CD14-positive monocyte (primary cell): ENCODE data around the gene SRGAP2. TPM values are rescaled to one million over a fixed set of nuclear protein-coding genes. Genes with fewer than 3 reads are reported as not detected.
A peak's percentile ranks its signal among the peaks of the same experiment; 100 is the strongest.
"Not testable (repeated sequence)": the region's sequence is repeated elsewhere in the genome, so short reads cannot be mapped to it uniquely, and the experiment has no call there.

ENCODE experiments used
- DNase-seq, 3 donors: peaks; one replicate each; pipeline ENCODE4 v3.0.0-alpha.2; 2011 to 2022
- H2AFZ ChIP-seq: 2 replicates; pipeline ENCODE4 v1.6.0; 2012; ENCODE audit warnings: mild to moderate bottlenecking, low read depth, low read length, inconsistent platforms; ENCODE audit not compliant: insufficient read depth, poor library complexity, severe bottlenecking
- H3K27ac ChIP-seq, 2 donors: 1 replicate in 1 of 2; 2 replicates in 1 of 2; pipeline ENCODE4 v1.5.1; 2012 to 2013; ENCODE audit warnings: low read length in 2 of 2, control low read depth in 1 of 2, inconsistent platforms in 1 of 2, low read depth in 1 of 2, mild to moderate bottlenecking in 1 of 2
- H3K27me3 ChIP-seq, 2 donors: one replicate each; pipeline versions ENCODE4 v1.6.0 to v1.6.1; 2011 to 2013; ENCODE audit warnings: low read length in 2 of 2; ENCODE audit not compliant: control insufficient read depth in 2 of 2, insufficient read depth in 2 of 2
- H3K36me3 ChIP-seq, 2 donors: replicated peaks in 1 of 2; 1 replicate in 1 of 2; 2 replicates in 1 of 2; pipeline versions ENCODE4 v1.5.1 to v1.6.1; 2012 to 2013; ENCODE audit warnings: low read length in 2 of 2, control low read depth in 1 of 2, inconsistent platforms in 1 of 2, mild to moderate bottlenecking in 1 of 2; ENCODE audit not compliant: insufficient read depth in 2 of 2, control insufficient read depth in 1 of 2
- H3K4me1 ChIP-seq, 2 donors: 1 replicate in 1 of 2; 2 replicates in 1 of 2; pipeline versions ENCODE4 v1.5.1 to v1.6.1; 2012 to 2013; ENCODE audit warnings: low read length in 2 of 2, control low read depth in 1 of 2, inconsistent platforms in 1 of 2, mild to moderate bottlenecking in 1 of 2, moderate library complexity in 1 of 2; ENCODE audit not compliant: insufficient read depth in 2 of 2, control insufficient read depth in 1 of 2
- H3K4me2 ChIP-seq: replicated peaks from 2 replicates; pipeline ENCODE3; 2012; ENCODE audit warnings: low read length, moderate library complexity, mild to moderate bottlenecking; ENCODE audit not compliant: poor library complexity, severe bottlenecking; ENCODE audit errors: extremely low read depth
- H3K4me3 ChIP-seq, 3 experiments: fragments of 200-600 bp in 1 of 3; sonication (generic) in 1 of 3; replicated peaks in 1 of 3; 1 replicate in 2 of 3; 2 replicates in 1 of 3; pipeline ENCODE4 v1.5.1; 2011 to 2013; ENCODE audit warnings: low read length in 3 of 3, mild to moderate bottlenecking in 3 of 3, control low read depth in 2 of 3, low read depth in 2 of 3, inconsistent platforms in 1 of 3, moderate library complexity in 1 of 3
- H3K79me2 ChIP-seq: 2 replicates; pipeline ENCODE4 v1.6.0; 2012; ENCODE audit warnings: mild to moderate bottlenecking, control low read depth, inconsistent platforms, low read length, moderate library complexity; ENCODE audit not compliant: insufficient read depth
- H3K9ac ChIP-seq: 2 replicates; pipeline ENCODE4 v1.6.0; 2017; ENCODE audit warnings: low read length, mild to moderate bottlenecking; ENCODE audit not compliant: insufficient read depth, poor library complexity, severe bottlenecking
- H3K9me3 ChIP-seq, 2 donors: replicated peaks in 1 of 2; 1 replicate in 1 of 2; 2 replicates in 1 of 2; pipeline versions ENCODE4 v1.5.1 to v1.6.1; 2012 to 2013; ENCODE audit warnings: low read length in 2 of 2, control low read depth in 1 of 2; ENCODE audit not compliant: control insufficient read depth in 1 of 2, insufficient read depth in 1 of 2
- H4K20me1 ChIP-seq: 2 replicates; pipeline ENCODE4 v1.6.0; 2012; ENCODE audit warnings: mild to moderate bottlenecking, low read length, control low read depth, moderate library complexity; ENCODE audit not compliant: insufficient read depth
- H3K27ac Mint-ChIP-seq, 7 donors: one replicate each; pipeline ENCODE4 v1.8.0; 2020; ENCODE audit warnings: mild to moderate bottlenecking in 7 of 7, mixed read lengths in 7 of 7, moderate library complexity in 6 of 7, inconsistent platforms in 2 of 7
- H3K27me3 Mint-ChIP-seq, 3 donors: one replicate each; pipeline ENCODE4 v1.8.0; 2021 to 2022; ENCODE audit warnings: low read depth in 3 of 3, mild to moderate bottlenecking in 3 of 3, mixed read lengths in 3 of 3, moderate library complexity in 3 of 3, inconsistent platforms in 1 of 3
- H3K36me3 Mint-ChIP-seq, 2 donors: one replicate each; pipeline ENCODE4 v1.8.0; 2020; ENCODE audit warnings: mixed read lengths in 2 of 2, inconsistent platforms in 1 of 2, mild to moderate bottlenecking in 1 of 2
- H3K4me1 Mint-ChIP-seq: one replicate; pipeline ENCODE4 v1.8.0; 2020; ENCODE audit warnings: mild to moderate bottlenecking, mixed read lengths
- H3K4me3 Mint-ChIP-seq, 2 donors: one replicate each; pipeline ENCODE4 v1.8.0; 2020; ENCODE audit warnings: mild to moderate bottlenecking in 2 of 2, mixed read lengths in 2 of 2, moderate library complexity in 1 of 2
- H3K9me3 Mint-ChIP-seq, 7 donors: one replicate each; pipeline ENCODE4 v1.8.0; 2020 to 2022; ENCODE audit warnings: mixed read lengths in 7 of 7, mild to moderate bottlenecking in 6 of 7, moderate library complexity in 6 of 7, inconsistent platforms in 2 of 7
- WGBS: methylation state at CpG from one replicate; pipeline ENCODE4 v1.1.5; 2013; ENCODE audit warnings: missing lambda C conversion rate; ENCODE audit not compliant: insufficient coverage; 5-methylcytosine and 5-hydroxymethylcytosine counted together
- intact Hi-C, 2 donors: fragments of 100-400 bp; cut with micrococcal nuclease; formaldehyde crosslinking; loops; one replicate each; pipeline versions ENCODE4 v1.15.0 to v1.15.1; 2023
- polyA plus RNA-seq, 3 donors: library from polyadenylated mRNA; depleted of rRNA in 1 of 3; unstranded in 2 of 3; stranded (reverse) in 1 of 3; fragments of 300-500 nt in 2 of 3; fragments of >200 nt in 1 of 3; fragmentation: Illumina TruSeq in 2 of 3; gene quantifications; 1 replicate in 2 of 3; 2 replicates in 1 of 3; pipeline ENCODE4 v1.2.3, GENCODE V29; 2012 to 2021

Gene SRGAP2
- polyA plus RNA-seq, 3 donors, result 13.6 to 70.7 (median 19.3) TPM

- H3K9ac ChIP-seq, H4K20me1 ChIP-seq, DNase-seq, H3K27me3 ChIP-seq, H3K9me3 ChIP-seq, H2AFZ ChIP-seq, intact Hi-C loops, H3K36me3 Mint-ChIP-seq, H3K27me3 Mint-ChIP-seq, H3K4me3 Mint-ChIP-seq, H3K4me2 ChIP-seq, H3K36me3 ChIP-seq, H3K9me3 Mint-ChIP-seq, H3K4me3 ChIP-seq: not testable (repeated sequence)
- no CpG with 5 or more reads among the region's 13 CpGs for WGBS
- Histone ChIP-seq H3K79me2 (peaks cover 12% of the 10 kb centered on the region), H3K27ac (peak overlapping the region in 1 of 2 donors; percentile 56), H3K4me1 (peaks cover 9 to 11% of the 10 kb centered on the region in 2 donors)
- Mint-ChIP-seq H3K27ac (peak overlapping the region in 6 of 7 donors; percentile 68 to 86 (median 78)), H3K4me1 (peaks cover 14% of the 10 kb centered on the region)
Observed at GRCh38 chr1:206219514-206220331, 16.4 kb downstream of the SRGAP2 start.

- H3K36me3 ChIP-seq, H3K36me3 Mint-ChIP-seq, H3K9ac ChIP-seq, H3K27me3 Mint-ChIP-seq, H2AFZ ChIP-seq, H4K20me1 ChIP-seq, H3K9me3 Mint-ChIP-seq, intact Hi-C loops, H3K27me3 ChIP-seq, H3K4me2 ChIP-seq, H3K4me3 ChIP-seq, H3K9me3 ChIP-seq: not testable (repeated sequence)
- H3K4me1 ChIP-seq, result peaks cover 9 to 11% of the 10 kb centered on the region in 2 donors
- Mint-ChIP-seq H3K27ac (peak overlapping the region; percentile 68 to 86 (median 76)), H3K4me1 (peaks cover 14% of the 10 kb centered on the region), H3K4me3 (peak overlapping the region in 1 of 2 donors; percentile 21)
- no CpG with 5 or more reads among the region's 4 CpGs for WGBS
- peak overlapping the region in 1 of 2 donors; percentile 56 for H3K27ac ChIP-seq
- peak; percentile 25 to 48 (median 39) for DNase-seq
- peaks cover 12% of the 10 kb centered on the region for H3K79me2 ChIP-seq
Observed at GRCh38 chr1:206220332-206221000, 17.1 kb downstream of the SRGAP2 start.

- H3K4me2 ChIP-seq, H3K4me3 ChIP-seq, H4K20me1 ChIP-seq, H3K9me3 ChIP-seq, H2AFZ ChIP-seq, H3K27me3 ChIP-seq, DNase-seq, H3K4me3 Mint-ChIP-seq, H3K36me3 Mint-ChIP-seq, H3K36me3 ChIP-seq, intact Hi-C loops, H3K27ac ChIP-seq, H3K9ac ChIP-seq, H3K9me3 Mint-ChIP-seq, H3K27me3 Mint-ChIP-seq: not testable (repeated sequence)
- Histone ChIP-seq H3K4me1 (peaks cover 9 to 11% of the 10 kb centered on the region in 2 donors), H3K79me2 (peaks cover 14% of the 10 kb centered on the region)
- WGBS, result no CpG with 5 or more reads among the region's 4 CpGs
- Mint-ChIP-seq H3K4me1 (peaks cover 11% of the 10 kb centered on the region), H3K27ac (peak overlapping the region in 1 of 7 donors; percentile 79)
Observed at GRCh38 chr1:206221585-206221984, 18.2 kb downstream of the SRGAP2 start.

GRCh38 chr1:206224190-206224776 lies 20.9 kb downstream of the SRGAP2 start:
- intact Hi-C loops, H3K27ac ChIP-seq: not testable (repeated sequence)

More at GRCh38 chr1:206224190-206224776, 20.9 kb downstream of the SRGAP2 start:
- H3K4me3 ChIP-seq, H3K27me3 Mint-ChIP-seq, H3K36me3 Mint-ChIP-seq, H3K4me3 Mint-ChIP-seq, DNase-seq, H4K20me1 ChIP-seq, H3K36me3 ChIP-seq, H3K4me1 Mint-ChIP-seq, H3K27ac Mint-ChIP-seq, H3K27me3 ChIP-seq, H3K9me3 Mint-ChIP-seq, H3K4me2 ChIP-seq, H3K9ac ChIP-seq, H2AFZ ChIP-seq, H3K9me3 ChIP-seq: not testable (repeated sequence)
- WGBS, result no CpG with 5 or more reads among the region's 6 CpGs
- Histone ChIP-seq H3K79me2 (peaks cover 15% of the 10 kb centered on the region), H3K4me1 (peaks cover 9 to 11% of the 10 kb centered on the region in 2 donors)
